Common myeloid progenitor, CD34-positive (primary cell): ENCODE data around the gene NRBF2.

Experiments
- CTCF ChIA-PET: fragments of 350-600 bp; sonication (Branson Sonifier 250); formaldehyde crosslinking; loops from one replicate; lab custom pipeline; 2021; ENCODE audit warnings: antibody characterized with exemption; lab: Charles Lee
- POLR2A ChIA-PET: fragments of 350-600 bp; sonication (Branson Sonifier 250); formaldehyde crosslinking; loops from one replicate; lab custom pipeline; 2021; ENCODE audit warnings: antibody characterized with exemption; lab: Charles Lee
- DNase-seq, 3 donors: peaks; one replicate each; pipeline versions ENCODE4 v3.0.0 to v3.0.0-alpha.2; 2013
- H3K27ac ChIP-seq, 2 experiments: 1 replicate in 1 of 2; 2 replicates in 1 of 2; pipeline ENCODE4 v1.7.0; 2013; ENCODE audit warnings: inconsistent platforms in 2 of 2, low read length in 2 of 2, mild to moderate bottlenecking in 2 of 2, low read depth in 1 of 2, moderate library complexity in 1 of 2; ENCODE audit not compliant: severe bottlenecking in 2 of 2, insufficient read depth in 1 of 2, poor library complexity in 1 of 2
- H3K27me3 ChIP-seq, 5 experiments: replicated peaks in 2 of 5; 1 replicate in 3 of 5; 2 replicates in 2 of 5; pipeline versions ENCODE4 v1.6.1 to v1.7.0; 2013; ENCODE audit warnings: low read length in 4 of 5, mild to moderate bottlenecking in 2 of 5, moderate library complexity in 2 of 5, inconsistent platforms in 1 of 5; ENCODE audit not compliant: insufficient read depth in 5 of 5, control insufficient read depth in 4 of 5
- H3K36me3 ChIP-seq, 4 experiments: 1 replicate in 2 of 4; 2 replicates in 2 of 4; pipeline versions ENCODE4 v1.6.1 to v1.7.0; 2013; ENCODE audit warnings: low read length in 3 of 4, control low read depth in 1 of 4, mild to moderate bottlenecking in 1 of 4; ENCODE audit not compliant: control insufficient read depth in 4 of 4, insufficient read depth in 4 of 4
- H3K4me1 ChIP-seq, 4 experiments: 1 replicate in 3 of 4; 2 replicates in 1 of 4; pipeline versions ENCODE4 v1.6.1 to v1.7.1; 2013; ENCODE audit warnings: low read length in 3 of 4, mild to moderate bottlenecking in 3 of 4, control low read depth in 1 of 4, inconsistent platforms in 1 of 4, moderate library complexity in 1 of 4; ENCODE audit not compliant: control insufficient read depth in 4 of 4, insufficient read depth in 4 of 4; ENCODE audit errors: control extremely low read depth in 1 of 4
- H3K4me3 ChIP-seq, 7 experiments: 1 replicate in 4 of 7; 2 replicates in 3 of 7; pipeline versions ENCODE4 v1.5.1 to v1.7.0; 2013; ENCODE audit warnings: mild to moderate bottlenecking in 7 of 7, low read length in 6 of 7, moderate library complexity in 6 of 7, inconsistent platforms in 2 of 7, low read depth in 2 of 7, control low read depth in 1 of 7; ENCODE audit not compliant: insufficient read depth in 4 of 7, control insufficient read depth in 1 of 7; ENCODE audit errors: extremely low read depth in 1 of 7
- H3K9me3 ChIP-seq, 5 experiments: 1 replicate in 4 of 5; 2 replicates in 1 of 5; pipeline versions ENCODE4 v1.6.1 to v1.7.1; 2013; ENCODE audit warnings: low read length in 4 of 5, mild to moderate bottlenecking in 2 of 5, inconsistent platforms in 1 of 5, low read depth in 1 of 5, moderate library complexity in 1 of 5; ENCODE audit not compliant: control insufficient read depth in 4 of 5, insufficient read depth in 2 of 5; ENCODE audit errors: control extremely low read depth in 1 of 5
- WGBS: methylation state at CpG from one replicate; pipeline ENCODE4 v1.1.5; 2013; ENCODE audit not compliant: insufficient coverage; 5-methylcytosine and 5-hydroxymethylcytosine counted together

The NRBF2 gene

DNA sequence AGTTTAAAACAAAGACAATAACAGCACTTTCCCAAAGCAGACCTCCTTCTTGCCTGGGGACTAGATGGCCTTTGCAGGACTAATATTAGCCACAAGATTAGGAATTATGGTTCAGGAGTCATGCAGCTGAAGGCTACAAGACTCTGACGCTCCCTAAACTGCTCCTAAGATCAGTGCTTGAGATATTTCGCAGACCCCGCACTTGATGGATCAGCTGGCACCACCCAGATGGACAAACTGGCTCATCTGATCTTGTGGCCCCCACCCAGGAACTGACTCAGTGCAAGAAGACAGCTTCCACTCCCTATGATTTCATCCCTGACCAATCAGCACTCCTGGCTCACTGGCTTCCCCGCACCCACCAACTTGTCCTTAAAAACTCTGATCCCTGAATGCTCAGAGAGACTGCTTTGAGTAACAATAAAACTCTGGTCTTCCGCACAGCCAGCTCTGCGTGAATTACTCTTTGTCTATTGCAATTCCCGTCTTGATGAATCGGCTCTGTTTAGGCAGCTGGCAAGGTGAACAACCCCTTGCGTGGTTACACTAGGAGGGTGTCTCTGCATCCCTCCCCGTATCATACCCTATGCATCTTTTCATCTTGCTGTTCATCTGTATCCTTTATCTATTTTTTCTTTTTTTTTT, 26.9 kb upstream of the NRBF2 start:
- no peak overlapping the region for H3K27ac ChIP-seq
- 89% methylated on average over 10 of the region's 10 CpGs for WGBS
- H3K36me3 ChIP-seq, result no peaks in the 10 kb centered on the region
- ChIA-PET POLR2A (no interaction called here), CTCF (interaction anchor here (0.7 kb wide), 1 partner anchor 53 kb away, joined by 4 read pairs; no protein-coding TSS in a partner anchor)
- no peak overlapping the region for H3K4me3 ChIP-seq
- H3K27me3 ChIP-seq, result no peaks in the 10 kb centered on the region
- no peaks in the 10 kb centered on the region for H3K9me3 ChIP-seq
- no peak for DNase-seq
- H3K4me1 ChIP-seq, result no peaks in the 10 kb centered on the region

DNA sequence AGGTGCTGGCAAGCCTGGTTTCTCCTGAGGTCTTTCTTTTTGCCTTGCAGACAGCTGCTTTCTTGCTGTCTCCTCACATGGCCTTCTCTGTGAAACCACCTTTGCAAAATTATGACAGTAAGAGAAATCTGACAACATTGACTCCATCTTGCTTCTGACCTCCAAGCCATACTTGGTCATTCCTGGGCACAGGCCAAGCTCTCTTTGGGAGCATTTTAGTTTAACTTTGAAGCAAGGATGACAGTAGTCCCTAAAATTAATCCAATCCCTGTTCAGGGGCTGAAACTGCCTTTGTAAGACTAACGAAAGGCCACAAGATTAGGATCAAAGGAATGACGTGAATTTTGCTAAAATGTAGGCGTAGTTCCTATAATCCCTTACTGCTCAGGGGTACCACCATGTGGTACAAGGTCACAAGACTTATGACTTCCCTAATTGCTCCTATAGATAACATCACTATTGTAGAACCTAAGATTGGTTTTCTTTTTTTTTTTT, 25.1 kb upstream of the NRBF2 start:
- H3K4me1 ChIP-seq, result no peaks in the 10 kb centered on the region
- H3K4me3 ChIP-seq, result no peak overlapping the region
- DNase-seq, result no peak
- ChIA-PET POLR2A (no interaction called here), CTCF (no interaction called here)
- H3K36me3 ChIP-seq, result no peaks in the 10 kb centered on the region
- H3K27ac ChIP-seq, result no peak overlapping the region
- 80% methylated on average over 1 of the region's 3 CpGs for WGBS
- no peaks in the 10 kb centered on the region for H3K9me3 ChIP-seq
- no peaks in the 10 kb centered on the region for H3K27me3 ChIP-seq

- Histone ChIP-seq H3K36me3 (no peaks in the 10 kb centered on the region), H3K4me3 (no peak overlapping the region), H3K4me1 (no peaks in the 10 kb centered on the region), H3K27me3 (no peaks in the 10 kb centered on the region), H3K9me3 (no peaks in the 10 kb centered on the region), H3K27ac (no peak overlapping the region)
- WGBS, result 100% methylated on average over 1 of the region's 5 CpGs
- ChIA-PET CTCF (no interaction called here), POLR2A (no interaction called here)
- no peak for DNase-seq
These were observed 22.2 kb upstream of the NRBF2 start for GRCh38 chr10:63110940-63111339.

DNA sequence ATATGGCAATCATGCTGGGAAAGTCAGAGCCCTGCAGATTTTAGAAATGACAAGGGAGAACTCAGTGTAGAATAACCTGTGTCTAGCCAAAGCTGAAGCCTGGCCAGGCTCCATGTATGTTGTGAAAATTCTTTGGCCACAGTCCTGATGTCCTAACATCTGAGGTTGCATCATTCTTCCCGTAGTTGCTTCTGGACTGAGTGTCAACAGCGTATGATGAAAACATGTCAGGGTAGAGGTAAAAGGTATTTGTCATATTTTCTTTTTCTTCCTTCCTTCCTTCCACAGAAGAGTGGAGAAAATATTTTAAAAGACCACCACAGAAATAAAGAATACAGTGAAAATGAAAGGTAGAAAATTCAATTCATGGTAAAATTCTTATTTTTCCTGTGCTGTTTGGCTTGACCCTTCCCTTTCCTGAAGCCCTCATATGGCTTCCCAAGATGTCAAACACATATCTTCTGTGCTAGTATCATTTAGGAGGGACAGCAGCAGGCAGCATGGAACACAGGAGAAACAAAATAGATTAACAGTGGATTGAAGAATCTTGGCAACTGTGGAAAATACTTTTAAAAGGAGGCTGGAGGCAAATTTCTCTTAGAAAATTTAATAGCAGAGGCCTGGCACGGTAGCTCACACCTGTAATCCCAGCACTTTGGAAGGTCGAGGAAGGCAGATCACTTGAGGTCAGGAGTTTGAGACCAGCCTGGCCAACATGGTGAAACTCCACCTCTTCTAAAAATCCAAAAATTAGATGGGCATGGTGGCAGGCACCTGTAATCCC, 18.9 kb upstream of the NRBF2 start:
- POLR2A ChIA-PET, result no interaction called here
- no peaks in the 10 kb centered on the region for H3K27me3 ChIP-seq
- DNase-seq, result peak in 1 of 3 donors; percentile 5
- H3K9me3 ChIP-seq, result no peaks in the 10 kb centered on the region
- no peak overlapping the region for H3K27ac ChIP-seq
- H3K4me3 ChIP-seq, result no peak overlapping the region
- no peaks in the 10 kb centered on the region for H3K4me1 ChIP-seq
- H3K36me3 ChIP-seq, result no peaks in the 10 kb centered on the region
- WGBS, result 95% methylated on average over 2 of the region's 4 CpGs
- CTCF ChIA-PET, result no interaction called here

DNA sequence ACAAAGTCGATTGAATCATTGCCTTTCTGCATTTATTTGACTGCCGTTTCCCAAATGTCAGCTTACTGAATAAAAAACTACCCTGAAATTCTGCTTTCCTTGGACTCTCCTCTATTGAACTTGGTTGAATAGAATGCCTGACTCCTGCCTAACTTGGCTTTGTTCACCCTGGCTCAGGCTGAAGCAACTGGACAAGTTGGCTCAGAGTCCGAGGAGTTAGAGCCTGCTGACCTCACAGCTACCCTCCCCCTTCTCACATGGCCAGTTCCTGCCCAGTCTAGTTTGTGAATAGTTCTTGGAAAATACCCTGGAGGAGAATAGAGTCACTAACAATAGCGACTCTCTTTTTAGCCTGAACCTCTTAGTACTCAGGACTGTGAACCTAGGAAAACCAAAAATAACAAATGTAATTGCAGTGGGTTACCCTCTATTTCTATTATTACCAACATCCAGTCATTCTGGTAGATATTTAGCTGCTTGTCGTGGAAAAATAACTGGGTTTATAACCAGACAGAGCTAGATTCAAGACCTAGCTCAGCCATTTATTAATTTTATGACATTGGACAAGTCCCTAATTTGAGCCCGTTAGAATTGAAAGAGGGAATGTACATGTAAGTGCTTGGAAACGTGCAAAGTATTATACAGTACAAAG, 17.3 kb upstream of the NRBF2 start:
- no peaks in the 10 kb centered on the region for H3K36me3 ChIP-seq
- POLR2A ChIA-PET, result interaction anchor here (0.6 kb wide), 1 partner anchor 512 kb away, joined by 3 read pairs; no protein-coding TSS in a partner anchor
- CTCF ChIA-PET, result interaction anchor here (2.2 kb wide), 1 partner anchor 42 kb away, joined by 5 read pairs; no protein-coding TSS in a partner anchor
- no peak overlapping the region for H3K27ac ChIP-seq
- no peaks in the 10 kb centered on the region for H3K27me3 ChIP-seq
- no peaks in the 10 kb centered on the region for H3K4me1 ChIP-seq
- H3K4me3 ChIP-seq, result no peak overlapping the region
- H3K9me3 ChIP-seq, result no peaks in the 10 kb centered on the region
- 97% methylated on average over 3 of the region's 7 CpGs for WGBS
- no peak for DNase-seq

DNA sequence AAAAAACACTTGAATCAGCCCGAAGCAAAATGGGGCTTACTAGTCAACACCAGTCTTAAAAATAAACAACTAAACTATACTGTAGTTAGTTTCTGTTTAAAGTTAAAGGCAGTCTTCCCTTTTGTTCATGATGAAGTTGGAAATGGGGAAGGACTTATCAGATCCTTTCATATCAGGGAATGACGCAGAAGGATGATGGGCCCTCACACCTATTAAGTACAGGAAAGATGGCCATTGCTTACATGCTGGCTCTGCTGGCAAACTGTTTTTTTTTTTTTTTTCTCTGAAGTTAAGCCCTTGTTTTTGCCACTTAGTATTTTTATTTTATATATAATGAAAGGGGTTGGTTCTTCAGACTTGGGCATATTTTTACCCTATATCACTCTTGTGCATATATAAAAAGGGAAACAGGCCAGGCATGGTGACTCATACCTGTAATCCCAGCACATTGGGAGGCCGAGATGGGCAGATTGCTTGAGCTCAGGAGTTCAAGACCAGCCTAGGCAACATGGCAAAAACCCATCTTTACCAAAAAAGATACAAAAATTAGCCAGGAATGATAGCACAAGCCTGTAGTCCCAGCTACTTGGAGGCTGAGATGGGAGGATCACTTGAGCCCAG, 16.6 kb upstream of the NRBF2 start:
- 100% methylated on average over 2 of the region's 3 CpGs for WGBS
- H3K4me3 ChIP-seq, result no peak overlapping the region
- no peaks in the 10 kb centered on the region for H3K9me3 ChIP-seq
- ChIA-PET CTCF (interaction anchor here (2.2 kb wide), 1 partner anchor 41 kb away, joined by 5 read pairs; no protein-coding TSS in a partner anchor), POLR2A (no interaction called here)
- no peaks in the 10 kb centered on the region for H3K4me1 ChIP-seq
- DNase-seq, result no peak
- H3K27ac ChIP-seq, result no peak overlapping the region
- no peaks in the 10 kb centered on the region for H3K36me3 ChIP-seq
- H3K27me3 ChIP-seq, result no peaks in the 10 kb centered on the region
